NCI-H146 treated with DMSO at 0.1 percent for 48 hours (cell line): Measurements from ENCODE around the gene LRRC7.
"Not testable (repeated sequence)": the region's sequence is repeated elsewhere in the genome, so short reads cannot be mapped to it uniquely, and the experiment has no call there.

ENCODE experiments used
- DNase-seq: peaks from one replicate; lab custom pipeline; 2025; ENCODE audit not compliant: unreplicated experiment; lab: John Stamatoyannopoulos, UW

The LRRC7 gene

DNA sequence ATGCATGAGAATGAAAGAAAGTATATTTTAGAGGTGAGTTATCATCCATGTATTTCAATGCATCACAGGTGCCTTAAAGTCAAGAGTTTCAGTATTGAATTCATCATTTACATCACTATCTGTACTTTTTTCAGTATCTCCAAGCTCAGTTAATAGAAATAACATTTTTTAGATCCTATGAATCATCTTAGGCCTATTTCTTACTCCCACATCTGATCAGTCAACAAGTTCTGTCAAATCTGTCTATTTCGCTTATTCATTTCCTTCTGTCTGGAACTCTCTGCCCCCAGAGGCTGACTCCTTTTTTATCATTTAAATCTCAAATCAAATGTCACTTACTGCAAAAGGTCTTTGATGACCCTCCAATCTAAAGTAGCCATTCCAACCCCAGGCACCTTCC lies 295.2 kb downstream of the LRRC7 start:
- no peak for DNase-seq

DNA sequence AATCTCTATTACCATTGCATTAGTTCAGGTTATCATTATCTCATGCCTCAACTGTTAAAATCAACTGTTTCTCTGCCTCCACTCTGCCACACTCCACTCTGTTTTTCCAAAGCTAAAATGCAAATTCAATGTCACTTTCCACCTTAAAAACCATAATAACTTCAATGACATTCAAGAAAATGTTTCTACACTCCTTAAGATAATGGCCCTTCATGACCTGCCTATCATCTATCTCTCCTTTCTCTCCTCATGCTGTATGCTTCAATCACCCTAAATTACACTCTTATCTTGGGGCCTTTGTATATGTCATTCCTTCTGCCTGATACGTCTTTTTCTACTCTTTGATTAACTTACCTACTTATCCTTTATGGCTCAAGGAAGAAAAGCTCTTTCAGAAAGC lies 296.0 kb downstream of the LRRC7 start:
- no peak for DNase-seq

DNA sequence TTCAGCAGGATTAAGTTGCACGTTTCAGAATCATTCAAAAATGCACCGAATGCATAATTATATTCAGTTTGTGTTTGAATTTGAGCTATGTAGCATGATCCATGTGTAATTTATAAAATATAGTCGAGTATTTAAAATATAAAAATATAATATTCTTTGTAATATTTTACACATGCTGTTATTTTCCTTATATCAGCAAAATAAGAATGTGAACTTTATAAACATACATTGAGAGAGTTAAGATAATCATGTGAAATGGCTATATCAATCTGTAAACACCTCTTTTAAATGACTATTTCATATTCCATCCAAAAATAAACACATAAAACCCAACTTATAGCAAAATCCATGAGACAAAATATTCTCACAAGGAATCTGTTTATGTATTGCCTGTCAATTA lies 303.7 kb downstream of the LRRC7 start:
- DNase-seq = no peak

DNA sequence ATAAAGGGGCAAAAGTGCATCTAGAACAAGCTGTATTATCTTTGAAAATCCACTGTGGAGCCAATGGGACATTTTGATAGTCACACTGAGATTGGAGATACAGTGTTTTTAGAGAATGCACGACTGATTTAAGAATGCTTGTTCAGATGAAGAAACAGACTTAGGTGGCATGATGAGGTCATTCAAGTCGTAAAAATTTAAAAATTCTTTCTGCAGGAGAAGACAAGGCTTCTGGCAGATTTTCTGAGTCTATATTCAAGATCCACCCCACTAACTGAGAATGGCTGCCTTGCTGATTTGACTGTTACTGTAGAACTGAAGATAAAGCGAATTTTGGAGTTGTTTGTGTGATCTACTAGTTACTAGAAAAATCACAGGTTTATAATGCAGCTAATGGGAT lies 310.6 kb downstream of the LRRC7 start:
- DNase-seq = no peak

DNA sequence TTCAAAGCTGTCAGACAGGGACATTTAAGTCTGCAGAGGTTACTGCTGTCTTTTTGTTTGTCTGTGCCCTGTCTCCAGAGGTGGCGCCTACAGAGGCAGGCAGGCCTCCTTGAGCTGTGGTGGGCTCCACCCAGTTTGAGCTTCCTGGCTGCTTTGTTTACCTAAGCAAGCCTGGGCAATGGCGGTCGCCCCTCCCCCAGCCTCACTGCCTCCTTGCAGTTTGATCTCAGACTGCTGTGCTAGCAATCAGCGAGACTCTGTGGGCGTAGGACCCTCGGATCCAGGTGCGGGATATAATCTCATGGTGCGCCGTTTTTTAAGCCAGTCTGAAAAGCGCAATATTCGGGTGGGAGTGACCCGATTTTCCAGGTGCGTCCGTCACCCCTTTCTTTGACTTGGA lies 320.3 kb downstream of the LRRC7 start:
- DNase-seq = not testable (repeated sequence)

DNA sequence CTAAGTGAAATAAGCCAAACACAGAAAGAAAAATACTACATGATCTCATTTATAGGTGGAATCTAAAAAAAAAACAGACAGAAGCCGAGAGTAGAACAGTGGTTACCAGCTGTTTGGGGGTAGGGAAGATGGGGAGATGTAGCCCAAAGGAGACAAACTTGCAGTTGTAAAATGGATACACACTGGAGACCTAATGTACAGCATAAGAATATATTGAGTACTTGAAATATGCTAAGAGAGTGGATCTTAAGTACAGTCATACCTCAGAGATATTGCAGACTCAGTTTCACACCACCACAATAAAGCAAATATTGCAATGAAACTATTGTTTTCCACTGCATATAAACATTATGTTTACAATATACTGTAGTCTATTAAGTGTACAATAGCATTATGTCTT lies 320.9 kb downstream of the LRRC7 start:
- no peak for DNase-seq

DNA sequence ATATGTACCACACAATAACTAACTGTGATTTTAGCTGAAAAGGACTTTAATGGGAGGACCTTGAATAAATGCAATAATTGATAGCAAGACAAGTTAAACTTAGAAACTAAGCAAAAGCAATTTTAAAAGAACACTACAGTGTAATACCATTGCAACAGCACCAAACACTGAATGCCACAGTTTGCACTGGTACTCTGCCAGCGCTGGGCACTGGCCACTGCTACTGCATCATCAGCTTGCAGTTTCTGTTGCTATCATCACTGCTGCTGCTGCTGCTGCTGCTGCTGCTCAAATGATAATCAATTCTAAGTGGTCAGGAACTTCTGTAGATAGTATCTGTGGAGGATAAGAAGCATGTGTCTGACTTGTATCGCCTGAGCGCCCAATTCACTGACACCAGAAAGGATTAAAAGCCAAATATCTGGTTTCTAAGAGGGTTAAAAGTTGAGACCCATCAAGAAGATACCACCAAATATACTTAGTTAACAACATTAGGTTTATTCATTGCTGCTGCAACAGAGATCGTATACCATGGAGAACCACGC lies 330.8 kb downstream of the LRRC7 start:
- DNase-seq = no peak

DNA sequence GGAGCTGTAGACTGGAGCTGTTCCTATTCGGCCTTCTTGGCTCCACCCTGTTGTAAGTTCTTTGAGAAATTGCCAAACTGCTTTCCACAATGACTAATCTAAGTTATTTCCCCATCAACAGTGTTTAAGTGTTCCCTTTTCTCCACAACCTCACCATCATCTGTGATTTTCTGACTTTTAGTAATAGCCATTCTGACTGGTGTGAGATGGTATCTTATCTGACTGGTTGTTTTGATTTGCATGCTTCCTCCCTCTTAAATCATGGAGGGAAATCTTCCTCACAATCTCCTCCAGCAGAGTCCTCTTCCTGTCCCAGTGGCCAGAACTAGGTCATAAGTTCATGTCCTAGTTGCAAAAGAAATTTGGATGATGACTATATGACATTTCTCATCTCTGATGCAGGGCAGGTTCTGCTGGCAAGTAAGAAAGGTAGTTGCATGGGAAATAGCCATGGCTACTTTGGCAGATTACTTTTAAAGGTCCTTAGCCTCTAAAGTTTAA lies 343.6 kb downstream of the LRRC7 start:
- DNase-seq = no peak

DNA sequence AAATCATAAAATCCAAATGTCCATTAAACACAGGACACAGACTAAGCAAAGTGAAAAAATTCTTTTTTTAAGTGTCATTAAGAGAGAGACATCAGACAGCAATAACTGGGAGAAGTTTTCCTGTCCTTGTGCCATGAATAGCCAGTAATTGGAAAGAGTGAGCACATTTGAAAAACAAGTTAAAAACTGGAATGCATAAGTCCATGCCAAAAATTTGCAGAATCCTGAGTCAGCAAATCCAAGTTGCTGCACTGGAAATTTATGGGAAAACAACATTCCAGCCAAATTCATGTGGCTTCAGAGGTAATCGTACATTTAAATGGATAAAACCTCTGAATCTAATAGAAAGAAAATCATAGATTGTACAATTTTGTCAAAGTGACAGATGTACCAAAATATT lies 346.3 kb downstream of the LRRC7 start:
- no peak for DNase-seq

DNA sequence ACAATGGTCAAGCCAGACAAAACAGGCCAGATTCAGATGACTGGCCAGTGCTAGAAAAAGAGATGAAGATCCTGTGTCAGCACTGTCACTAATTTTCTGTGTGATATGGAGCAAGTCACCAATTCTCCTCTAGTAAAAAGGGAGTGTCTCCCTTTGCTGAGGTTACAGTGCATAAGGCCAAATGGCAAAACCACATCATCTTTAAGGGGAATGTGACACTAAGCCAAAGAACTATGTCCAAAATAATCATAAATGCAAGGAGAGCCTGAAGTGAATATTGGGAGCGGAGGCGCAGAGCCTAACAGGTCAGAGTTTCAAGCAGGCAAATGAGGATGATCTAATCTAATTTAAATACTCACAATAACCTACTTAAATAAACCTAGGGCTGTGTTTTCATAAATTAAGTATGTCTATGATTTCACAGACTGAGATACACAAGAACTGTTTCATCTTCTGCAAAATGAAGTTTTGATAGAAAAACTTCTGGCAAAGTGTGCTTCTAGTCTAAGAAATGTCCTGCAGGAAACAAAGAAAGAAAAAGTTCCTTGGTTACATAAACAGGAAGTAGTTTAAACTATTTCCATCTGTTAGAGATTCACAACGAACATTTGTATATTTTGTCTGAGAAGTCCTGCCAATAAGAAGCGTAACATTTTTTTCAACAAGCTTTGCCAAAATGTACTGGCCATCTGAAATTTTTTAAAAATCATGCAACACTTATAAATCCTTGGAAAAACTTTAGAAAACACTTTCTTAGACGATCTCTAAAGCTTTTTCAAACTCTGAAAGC lies 347.4 kb downstream of the LRRC7 start:
- DNase-seq = no peak

DNA sequence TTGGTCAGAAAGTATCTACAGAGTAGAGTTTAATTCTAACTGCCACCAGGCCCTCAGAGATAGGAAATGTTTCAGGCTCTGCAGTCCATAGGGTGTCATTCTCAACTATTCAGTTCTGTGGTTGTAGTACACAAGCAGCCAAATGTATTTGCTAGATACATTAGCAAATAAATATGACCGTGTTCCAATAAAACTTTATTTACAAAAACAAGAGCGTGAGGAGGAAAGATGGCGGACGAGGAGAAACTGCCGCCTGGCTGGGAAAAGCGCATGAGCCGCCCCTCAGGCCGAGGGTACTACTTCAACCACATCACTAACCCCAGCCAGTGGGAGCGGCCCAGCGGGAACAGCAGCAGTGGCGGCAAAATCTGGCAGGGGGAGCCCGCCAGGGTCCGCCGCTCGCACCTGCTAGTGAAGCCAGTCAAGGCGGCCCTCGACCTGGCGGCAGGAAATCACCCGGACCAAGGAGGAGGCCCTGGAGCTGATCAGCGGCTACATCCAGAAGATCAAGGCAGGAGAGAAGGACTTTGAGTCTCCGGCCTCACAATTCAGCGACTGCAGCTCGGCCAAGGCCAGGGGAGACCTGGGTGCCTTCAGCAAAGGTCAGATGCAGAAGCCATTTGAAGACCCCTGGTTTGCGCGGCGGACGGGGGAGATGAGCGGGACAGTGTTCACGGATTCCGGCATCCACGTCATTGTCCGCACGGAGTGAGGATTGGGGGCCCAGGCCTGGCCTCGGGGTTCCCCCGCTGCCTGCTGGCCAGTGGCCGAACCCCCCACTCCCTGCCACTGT lies 351.6 kb downstream of the LRRC7 start:
- DNase-seq = no peak

DNA sequence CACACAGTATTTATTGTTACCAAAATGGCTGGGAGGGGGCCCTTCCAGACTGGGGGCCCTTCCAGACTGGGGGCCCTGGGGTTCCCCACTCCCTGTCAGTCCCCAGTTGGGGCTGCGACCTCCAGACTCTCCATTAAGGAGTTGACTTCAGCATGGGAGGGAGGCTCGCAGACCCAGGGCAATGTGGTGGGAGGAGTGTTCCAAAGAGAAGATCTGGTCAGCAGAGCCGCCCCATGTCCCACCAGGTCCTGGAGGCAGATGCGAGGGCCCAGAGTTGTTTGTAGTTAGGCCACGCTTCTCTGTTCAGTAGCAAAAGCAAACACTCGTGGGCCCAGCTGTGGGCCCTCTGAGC lies 352.2 kb downstream of the LRRC7 start:
- no peak for DNase-seq

DNA sequence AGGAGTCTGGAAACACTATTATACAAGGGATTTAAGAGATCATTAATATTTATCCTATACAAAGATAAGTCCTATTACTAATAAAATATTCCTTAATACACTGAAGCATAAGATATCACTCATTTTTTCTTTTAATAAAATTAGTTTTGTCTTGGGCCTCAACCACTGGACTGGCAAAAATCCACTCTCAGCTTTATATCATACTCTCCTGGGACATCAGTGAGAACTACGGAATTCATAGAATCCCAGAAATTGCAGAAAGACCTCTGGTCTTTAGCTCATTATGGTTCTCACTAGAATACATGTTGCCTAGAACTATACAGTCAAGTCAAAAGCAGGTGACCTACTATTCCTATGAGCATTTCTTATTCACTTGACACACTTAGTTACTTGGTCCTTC lies 352.7 kb downstream of the LRRC7 start:
- no peak for DNase-seq

DNA sequence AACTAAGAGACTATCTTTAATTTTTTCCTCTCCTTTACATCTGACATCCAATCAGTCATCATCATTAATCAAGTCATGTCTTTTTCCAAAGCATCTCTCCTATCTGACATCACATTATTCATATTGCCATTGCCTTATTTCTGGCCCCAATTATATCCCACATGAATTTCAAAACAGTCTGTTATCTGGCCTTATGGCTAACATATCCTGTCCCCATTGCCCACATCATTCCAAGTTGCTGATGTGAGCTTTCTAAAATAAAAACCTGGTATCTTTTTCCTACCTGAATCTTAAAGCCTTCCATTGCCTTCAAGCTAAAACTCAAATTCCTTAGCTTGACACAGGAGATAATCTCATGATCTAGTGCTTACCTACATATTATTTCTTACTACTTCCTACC lies 353.8 kb downstream of the LRRC7 start:
- DNase-seq = no peak

DNA sequence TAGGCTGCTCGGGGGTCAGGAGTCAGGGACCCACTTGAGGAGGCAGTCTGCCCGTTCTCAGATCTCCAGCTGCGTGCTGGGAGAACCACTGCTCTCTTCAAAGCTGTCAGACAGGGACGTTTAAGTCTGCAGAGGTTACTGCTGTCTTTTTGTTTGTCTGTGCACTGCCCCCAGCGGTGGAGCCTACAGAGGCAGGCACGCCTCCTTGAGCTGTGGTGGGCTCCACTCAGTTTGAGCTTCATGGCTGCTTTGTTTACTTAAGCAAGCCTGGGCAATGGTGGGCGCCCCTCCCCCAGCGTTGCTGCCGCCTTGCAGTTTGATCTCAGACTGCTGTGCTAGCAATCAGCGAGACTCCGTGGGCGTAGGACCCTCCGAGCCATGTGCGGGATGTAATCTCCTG lies 360.5 kb downstream of the LRRC7 start:
- DNase-seq = not testable (repeated sequence)

DNA sequence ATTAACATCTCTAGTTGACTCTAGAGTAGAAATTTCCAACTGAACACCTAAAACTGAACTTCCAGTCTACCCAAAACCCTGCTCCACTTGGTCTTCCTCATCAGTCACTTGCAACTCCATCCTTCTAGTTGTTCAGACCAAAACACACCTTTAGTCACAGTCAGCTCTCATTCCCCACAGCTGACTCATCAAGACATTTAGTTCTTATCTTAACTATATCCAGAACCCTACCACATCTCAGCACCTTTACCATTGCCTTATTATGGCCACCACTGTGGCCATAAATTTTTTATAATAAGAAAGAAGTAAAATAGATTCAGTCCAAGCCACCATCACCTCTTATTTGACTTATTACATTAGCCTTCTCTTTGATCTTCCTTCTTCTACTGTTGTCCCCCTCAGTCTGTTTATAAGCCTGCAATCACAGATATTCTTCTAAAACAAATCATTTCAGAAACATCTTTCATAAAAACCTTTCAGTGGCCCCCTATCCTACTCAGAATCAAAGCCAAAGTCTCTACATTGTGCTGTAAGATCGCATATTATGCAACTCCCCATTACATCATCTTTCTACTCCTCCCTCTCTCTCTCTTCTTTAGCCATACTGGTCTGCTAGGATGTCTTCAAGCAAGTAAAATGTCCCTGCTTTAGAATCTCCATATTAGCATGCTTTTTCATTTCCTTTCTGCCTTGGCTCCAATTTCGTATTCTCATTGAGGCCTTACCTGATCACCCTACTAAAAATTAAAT lies 361.8 kb downstream of the LRRC7 start:
- DNase-seq = no peak

DNA sequence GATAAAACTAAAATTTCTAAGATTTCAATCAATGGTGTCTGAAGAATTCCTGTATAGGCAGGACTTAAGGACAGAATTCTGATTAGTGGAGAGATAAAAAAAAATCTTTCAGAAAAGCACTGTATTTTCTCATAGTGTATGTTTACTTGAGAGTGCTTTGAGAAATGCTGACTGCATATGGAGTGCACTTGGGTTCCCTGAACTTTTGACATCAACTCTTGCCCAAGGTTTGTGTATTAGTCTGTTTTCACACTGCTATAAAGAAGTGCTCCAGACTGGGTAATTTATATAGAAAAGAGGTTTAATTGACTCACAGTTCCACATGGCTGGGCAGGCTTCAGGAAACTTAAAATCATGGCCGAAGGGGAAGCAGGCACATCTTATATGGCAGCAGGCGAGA lies 362.7 kb downstream of the LRRC7 start:
- DNase-seq = no peak

DNA sequence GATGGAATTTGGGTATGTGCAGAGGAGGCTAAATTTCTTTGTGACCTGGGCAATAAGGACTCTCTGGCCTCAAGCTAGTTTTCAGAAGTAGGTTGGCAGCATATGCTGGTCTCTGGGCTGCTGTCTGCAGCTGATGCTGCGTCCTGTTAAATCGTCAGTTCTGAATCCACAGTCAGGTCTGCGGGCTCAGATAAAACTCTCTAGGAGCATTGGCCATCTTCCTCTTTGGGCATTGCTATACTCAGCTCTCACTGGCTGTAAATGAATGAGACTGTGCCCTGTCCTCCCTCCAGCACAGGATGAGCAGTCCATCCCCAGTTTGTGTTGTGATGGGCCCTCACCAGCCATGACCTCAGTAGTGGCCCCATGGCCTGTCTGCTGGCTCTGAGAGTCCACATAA lies 365.0 kb downstream of the LRRC7 start:
- DNase-seq = no peak

DNA sequence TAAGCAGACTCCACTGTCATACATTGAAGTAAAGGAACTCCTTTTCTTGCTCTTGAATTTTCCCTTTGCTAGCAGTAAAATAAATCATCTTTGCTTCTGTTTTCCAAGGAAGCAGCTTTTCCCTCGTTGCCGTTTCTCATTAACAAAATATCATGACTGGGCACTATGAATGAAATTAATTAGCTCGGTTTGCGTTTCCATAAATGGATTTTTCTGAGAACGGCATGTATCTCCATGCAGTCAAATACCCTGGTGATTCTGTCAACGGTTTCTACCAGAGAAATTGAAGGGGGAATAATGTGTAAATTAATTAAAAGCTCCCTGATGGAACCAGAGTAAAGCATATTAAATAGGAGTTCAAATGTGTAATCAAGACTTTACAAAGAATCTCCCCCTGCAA lies 372.5 kb downstream of the LRRC7 start:
- DNase-seq = no peak

DNA sequence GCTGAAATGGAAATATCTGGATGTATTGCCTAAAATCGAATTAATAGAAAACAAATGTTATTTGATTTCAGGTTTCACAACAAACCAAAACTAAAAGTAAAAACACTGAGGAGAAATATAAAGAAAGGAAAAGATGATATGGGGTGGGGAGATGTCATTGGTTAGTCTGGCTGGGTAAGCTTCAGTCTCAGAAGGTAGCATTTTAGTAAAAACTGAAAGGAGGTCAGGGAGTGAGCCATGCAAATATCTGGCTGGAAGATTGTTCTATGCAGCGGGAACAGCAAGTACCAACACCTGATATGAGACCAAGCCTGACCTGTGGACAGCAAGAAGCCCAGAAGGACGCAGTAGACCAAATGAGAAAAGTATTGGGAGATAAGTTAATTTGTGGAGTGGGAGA lies 373.1 kb downstream of the LRRC7 start:
- no peak for DNase-seq

DNA sequence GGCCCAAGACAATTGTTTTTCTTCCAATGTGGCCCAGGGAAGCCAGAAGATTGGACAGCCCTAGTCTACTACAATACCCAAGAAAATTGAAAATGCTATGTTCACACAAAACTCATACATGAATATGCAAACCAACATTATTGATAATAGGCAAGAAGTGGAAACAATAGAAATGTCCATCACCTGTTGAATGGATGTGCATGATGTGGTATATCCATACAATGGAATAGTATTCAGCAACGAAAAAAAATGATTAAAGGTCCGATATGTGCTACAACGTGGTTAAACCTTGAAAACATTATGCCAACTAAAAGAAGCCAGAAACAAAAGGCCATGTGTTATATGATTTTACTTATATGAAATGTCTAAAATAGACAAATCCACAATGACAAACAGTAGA lies 375.3 kb downstream of the LRRC7 start:
- DNase-seq = no peak

DNA sequence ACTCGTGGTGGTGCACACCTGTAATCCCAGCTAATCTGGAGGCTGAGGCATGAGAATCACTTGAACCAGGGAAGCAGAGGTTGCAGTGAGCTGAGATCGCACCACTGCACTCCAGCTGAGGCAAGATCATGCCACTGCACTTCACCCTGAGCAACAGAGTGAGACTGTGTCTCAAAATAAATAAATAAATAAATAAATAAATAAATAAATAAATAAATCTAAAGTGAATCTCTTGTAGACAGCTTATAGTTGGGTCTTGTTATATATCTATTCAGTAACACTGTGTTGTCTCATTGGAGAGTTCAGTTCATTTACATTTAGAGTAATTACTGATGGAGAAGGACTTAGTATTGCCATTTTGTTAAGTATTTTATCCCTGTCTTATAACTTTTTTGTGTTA lies 379.2 kb downstream of the LRRC7 start:
- DNase-seq = no peak
